K562 (cell line): Measurements from ENCODE around the gene PHC3. TPM values are rescaled to one million over a fixed set of nuclear protein-coding genes. Genes with fewer than 3 reads are reported as not detected.
A peak's percentile ranks its signal among the peaks of the same experiment; 100 is the strongest.

Experiments
- BRD9 ChIP-seq: fragments of 450-650 bp; IDR thresholded peaks from 2 replicates; pipeline ENCODE4 v1.6.1; 2018; ENCODE audit warnings: low read depth; ENCODE audit not compliant: partially characterized antibody
- CTBP1 ChIP-seq: fragments of 450-650 bp; IDR thresholded peaks from 2 replicates; pipeline ENCODE4 v1.6.1; 2016; ENCODE audit warnings: borderline replicate concordance
- DLX4 ChIP-seq: fragments of 250-450 bp; sonication (Bioruptor Pico); IDR thresholded peaks from 2 replicates; pipeline ENCODE4 v1.6.1; 2021; ENCODE audit warnings: mild to moderate bottlenecking
- HDAC6 ChIP-seq: IDR thresholded peaks from 2 replicates; pipeline ENCODE4 v1.6.1; 2012; ENCODE audit warnings: low read depth, mild to moderate bottlenecking, control low read depth, inconsistent platforms, low read length, moderate library complexity
- HMG20B ChIP-seq: fragments of 250-450 bp; sonication (Bioruptor Pico); IDR thresholded peaks from 2 replicates; pipeline ENCODE4 v1.5.0; 2021; ENCODE audit warnings: mild to moderate bottlenecking
- HSF4 ChIP-seq: fragments of 250-450 bp; sonication (Bioruptor Pico); IDR thresholded peaks from 2 replicates; pipeline ENCODE4 v2.1.2; 2022; ENCODE audit warnings: mild to moderate bottlenecking, moderate library complexity, borderline replicate concordance
- MIER1 ChIP-seq: fragments of 450-650 bp; IDR thresholded peaks from 2 replicates; pipeline ENCODE4 v1.6.1; 2016; ENCODE audit warnings: antibody characterized with exemption, mild to moderate bottlenecking, low read depth
- NFE2L1 ChIP-seq: fragments of 450-650 bp; IDR thresholded peaks from 2 replicates; pipeline ENCODE4 v1.6.1; 2016; ENCODE audit warnings: missing genetic modification characterization, low read depth, mild to moderate bottlenecking, missing compliant biosample characterization, moderate library complexity, borderline replicate concordance
- PHB2 ChIP-seq: fragments of 450-650 bp; IDR thresholded peaks from 2 replicates; pipeline ENCODE4 v1.6.1; 2017; ENCODE audit warnings: low read depth
- POLR3G ChIP-seq: IDR thresholded peaks from 2 replicates; pipeline ENCODE4 v1.6.1; 2011; ENCODE audit not compliant: insufficient read length, insufficient replicate concordance; ENCODE audit errors: extremely low read depth
- USF1 ChIP-seq: sonication (generic); formaldehyde crosslinking; IDR thresholded peaks from 2 replicates; pipeline ENCODE4 v1.9.0; 2022; ENCODE audit warnings: mild to moderate bottlenecking, missing genetic modification reagents
- ZSCAN32 ChIP-seq: fragments of 450-650 bp; formaldehyde crosslinking; IDR thresholded peaks from 2 replicates; pipeline ENCODE4 v1.4.0; 2020; ENCODE audit warnings: mild to moderate bottlenecking, moderate library complexity
- polyA plus RNA-seq, 8 experiments: library from polyadenylated mRNA; depleted of rRNA in 4 of 8; stranded (reverse) in 5 of 8; unstranded in 3 of 8; fragments of >200 nt; fragmentation: Nextera tagmentation in 2 of 8; fragmentation: Illumina TruSeq in 1 of 8; extraction: Ambion mirVana in 2 of 8; extraction: Trizol in 1 of 8; gene quantifications; 2 replicates each; pipeline versions ENCODE4 v1.2.1 to v1.2.3, GENCODE V29; 2011 to 2014; ENCODE audit warnings: inconsistent platforms in 1 of 8, missing spikeins in 1 of 8
- total RNA-seq, 7 experiments: library from RNA; depleted of rRNA in 6 of 7; stranded (reverse); fragments of >200 nt in 6 of 7; fragmentation: Illumina TruSeq in 2 of 7; extraction: Trizol in 2 of 7; gene quantifications; 2 replicates each; pipeline versions ENCODE4 v1.2.1 to v1.2.3, GENCODE V29; 2011 to 2021; ENCODE audit warnings: low replicate concordance in 1 of 7
- TF ChIP-seq, protein P1 (sequence below): fragments of 200-600 bp; sonication (generic); IDR thresholded peaks from one replicate; pipeline ENCODE4 v1.6.1; 2012; ENCODE audit warnings: mild to moderate bottlenecking, low read depth, low read length, inconsistent platforms
- TF ChIP-seq, protein P2 (sequence below): fragments of 450-650 bp; IDR thresholded peaks from 2 replicates; pipeline ENCODE4 v1.6.1; 2016; ENCODE audit warnings: borderline replicate concordance

PHC3 gene
- total and polyA plus RNA-seq, 9 of the 15 experiments (the other 6 are each of a cell fraction or from before 2014, with no cell fraction given), result 3.1 to 21.6 (median 10.5) TPM

GRCh38 chr3:170154569-170155143, 26.9 kb downstream of the PHC3 start (continued):
- TF ChIP-seq BRD9, result peak; percentile 78
- TF ChIP-seq POLR3G, result no peak
- no peak for TF ChIP-seq HSF4
- TF ChIP-seq, protein P1, sequence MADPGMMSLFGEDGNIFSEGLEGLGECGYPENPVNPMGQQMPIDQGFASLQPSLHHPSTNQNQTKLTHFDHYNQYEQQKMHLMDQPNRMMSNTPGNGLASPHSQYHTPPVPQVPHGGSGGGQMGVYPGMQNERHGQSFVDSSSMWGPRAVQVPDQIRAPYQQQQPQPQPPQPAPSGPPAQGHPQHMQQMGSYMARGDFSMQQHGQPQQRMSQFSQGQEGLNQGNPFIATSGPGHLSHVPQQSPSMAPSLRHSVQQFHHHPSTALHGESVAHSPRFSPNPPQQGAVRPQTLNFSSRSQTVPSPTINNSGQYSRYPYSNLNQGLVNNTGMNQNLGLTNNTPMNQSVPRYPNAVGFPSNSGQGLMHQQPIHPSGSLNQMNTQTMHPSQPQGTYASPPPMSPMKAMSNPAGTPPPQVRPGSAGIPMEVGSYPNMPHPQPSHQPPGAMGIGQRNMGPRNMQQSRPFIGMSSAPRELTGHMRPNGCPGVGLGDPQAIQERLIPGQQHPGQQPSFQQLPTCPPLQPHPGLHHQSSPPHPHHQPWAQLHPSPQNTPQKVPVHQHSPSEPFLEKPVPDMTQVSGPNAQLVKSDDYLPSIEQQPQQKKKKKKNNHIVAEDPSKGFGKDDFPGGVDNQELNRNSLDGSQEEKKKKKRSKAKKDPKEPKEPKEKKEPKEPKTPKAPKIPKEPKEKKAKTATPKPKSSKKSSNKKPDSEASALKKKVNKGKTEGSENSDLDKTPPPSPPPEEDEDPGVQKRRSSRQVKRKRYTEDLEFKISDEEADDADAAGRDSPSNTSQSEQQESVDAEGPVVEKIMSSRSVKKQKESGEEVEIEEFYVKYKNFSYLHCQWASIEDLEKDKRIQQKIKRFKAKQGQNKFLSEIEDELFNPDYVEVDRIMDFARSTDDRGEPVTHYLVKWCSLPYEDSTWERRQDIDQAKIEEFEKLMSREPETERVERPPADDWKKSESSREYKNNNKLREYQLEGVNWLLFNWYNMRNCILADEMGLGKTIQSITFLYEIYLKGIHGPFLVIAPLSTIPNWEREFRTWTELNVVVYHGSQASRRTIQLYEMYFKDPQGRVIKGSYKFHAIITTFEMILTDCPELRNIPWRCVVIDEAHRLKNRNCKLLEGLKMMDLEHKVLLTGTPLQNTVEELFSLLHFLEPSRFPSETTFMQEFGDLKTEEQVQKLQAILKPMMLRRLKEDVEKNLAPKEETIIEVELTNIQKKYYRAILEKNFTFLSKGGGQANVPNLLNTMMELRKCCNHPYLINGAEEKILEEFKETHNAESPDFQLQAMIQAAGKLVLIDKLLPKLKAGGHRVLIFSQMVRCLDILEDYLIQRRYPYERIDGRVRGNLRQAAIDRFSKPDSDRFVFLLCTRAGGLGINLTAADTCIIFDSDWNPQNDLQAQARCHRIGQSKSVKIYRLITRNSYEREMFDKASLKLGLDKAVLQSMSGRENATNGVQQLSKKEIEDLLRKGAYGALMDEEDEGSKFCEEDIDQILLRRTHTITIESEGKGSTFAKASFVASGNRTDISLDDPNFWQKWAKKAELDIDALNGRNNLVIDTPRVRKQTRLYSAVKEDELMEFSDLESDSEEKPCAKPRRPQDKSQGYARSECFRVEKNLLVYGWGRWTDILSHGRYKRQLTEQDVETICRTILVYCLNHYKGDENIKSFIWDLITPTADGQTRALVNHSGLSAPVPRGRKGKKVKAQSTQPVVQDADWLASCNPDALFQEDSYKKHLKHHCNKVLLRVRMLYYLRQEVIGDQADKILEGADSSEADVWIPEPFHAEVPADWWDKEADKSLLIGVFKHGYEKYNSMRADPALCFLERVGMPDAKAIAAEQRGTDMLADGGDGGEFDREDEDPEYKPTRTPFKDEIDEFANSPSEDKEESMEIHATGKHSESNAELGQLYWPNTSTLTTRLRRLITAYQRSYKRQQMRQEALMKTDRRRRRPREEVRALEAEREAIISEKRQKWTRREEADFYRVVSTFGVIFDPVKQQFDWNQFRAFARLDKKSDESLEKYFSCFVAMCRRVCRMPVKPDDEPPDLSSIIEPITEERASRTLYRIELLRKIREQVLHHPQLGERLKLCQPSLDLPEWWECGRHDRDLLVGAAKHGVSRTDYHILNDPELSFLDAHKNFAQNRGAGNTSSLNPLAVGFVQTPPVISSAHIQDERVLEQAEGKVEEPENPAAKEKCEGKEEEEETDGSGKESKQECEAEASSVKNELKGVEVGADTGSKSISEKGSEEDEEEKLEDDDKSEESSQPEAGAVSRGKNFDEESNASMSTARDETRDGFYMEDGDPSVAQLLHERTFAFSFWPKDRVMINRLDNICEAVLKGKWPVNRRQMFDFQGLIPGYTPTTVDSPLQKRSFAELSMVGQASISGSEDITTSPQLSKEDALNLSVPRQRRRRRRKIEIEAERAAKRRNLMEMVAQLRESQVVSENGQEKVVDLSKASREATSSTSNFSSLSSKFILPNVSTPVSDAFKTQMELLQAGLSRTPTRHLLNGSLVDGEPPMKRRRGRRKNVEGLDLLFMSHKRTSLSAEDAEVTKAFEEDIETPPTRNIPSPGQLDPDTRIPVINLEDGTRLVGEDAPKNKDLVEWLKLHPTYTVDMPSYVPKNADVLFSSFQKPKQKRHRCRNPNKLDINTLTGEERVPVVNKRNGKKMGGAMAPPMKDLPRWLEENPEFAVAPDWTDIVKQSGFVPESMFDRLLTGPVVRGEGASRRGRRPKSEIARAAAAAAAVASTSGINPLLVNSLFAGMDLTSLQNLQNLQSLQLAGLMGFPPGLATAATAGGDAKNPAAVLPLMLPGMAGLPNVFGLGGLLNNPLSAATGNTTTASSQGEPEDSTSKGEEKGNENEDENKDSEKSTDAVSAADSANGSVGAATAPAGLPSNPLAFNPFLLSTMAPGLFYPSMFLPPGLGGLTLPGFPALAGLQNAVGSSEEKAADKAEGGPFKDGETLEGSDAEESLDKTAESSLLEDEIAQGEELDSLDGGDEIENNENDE, result no peak
- TF ChIP-seq ZSCAN32 (CRISPR knock-in tag), result no peak
- TF ChIP-seq USF1 (CRISPR knock-in tag), result no peak
- no peak for TF ChIP-seq HDAC6
- no peak for TF ChIP-seq NFE2L1
- TF ChIP-seq MIER1, result no peak
- TF ChIP-seq PHB2, result no peak
- 0 out of 2 replicates have a peak, but pooled peaks have one; percentile 21 for TF ChIP-seq CTBP1
- TF ChIP-seq, protein P2, sequence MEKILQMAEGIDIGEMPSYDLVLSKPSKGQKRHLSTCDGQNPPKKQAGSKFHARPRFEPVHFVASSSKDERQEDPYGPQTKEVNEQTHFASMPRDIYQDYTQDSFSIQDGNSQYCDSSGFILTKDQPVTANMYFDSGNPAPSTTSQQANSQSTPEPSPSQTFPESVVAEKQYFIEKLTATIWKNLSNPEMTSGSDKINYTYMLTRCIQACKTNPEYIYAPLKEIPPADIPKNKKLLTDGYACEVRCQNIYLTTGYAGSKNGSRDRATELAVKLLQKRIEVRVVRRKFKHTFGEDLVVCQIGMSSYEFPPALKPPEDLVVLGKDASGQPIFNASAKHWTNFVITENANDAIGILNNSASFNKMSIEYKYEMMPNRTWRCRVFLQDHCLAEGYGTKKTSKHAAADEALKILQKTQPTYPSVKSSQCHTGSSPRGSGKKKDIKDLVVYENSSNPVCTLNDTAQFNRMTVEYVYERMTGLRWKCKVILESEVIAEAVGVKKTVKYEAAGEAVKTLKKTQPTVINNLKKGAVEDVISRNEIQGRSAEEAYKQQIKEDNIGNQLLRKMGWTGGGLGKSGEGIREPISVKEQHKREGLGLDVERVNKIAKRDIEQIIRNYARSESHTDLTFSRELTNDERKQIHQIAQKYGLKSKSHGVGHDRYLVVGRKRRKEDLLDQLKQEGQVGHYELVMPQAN, result 0 out of 2 replicates have a peak, but pooled peaks have one; percentile 18
- TF ChIP-seq DLX4 (CRISPR knock-in tag), result no peak
- no peak for TF ChIP-seq HMG20B (CRISPR knock-in tag)
